Lower lobe of right lung (tissue), 2 donors: ENCODE data around the gene SNRNP70. TPM values are rescaled to one million over a fixed set of nuclear protein-coding genes. Genes with fewer than 3 reads are reported as not detected.

Experiments used
- ATAC-seq, 2 donors: fragments of 200-7000 bp; cut with Tn5 transposase; one replicate each; pipeline ENCODE4 v1.9.1; 2020 to 2022; ENCODE audit warnings: mild to moderate bottlenecking in 2 of 2, moderate library complexity in 2 of 2
- DNase-seq: peaks from one replicate; pipeline ENCODE4 v3.0.0-alpha.2; 2020
- H3K27ac ChIP-seq: fragments of 200-600 bp; one replicate; pipeline ENCODE4 v1.8.0; 2022
- H3K27me3 ChIP-seq: fragments of 200-600 bp; one replicate; pipeline ENCODE4 v1.8.0; 2022; ENCODE audit warnings: low read depth
- H3K36me3 ChIP-seq: fragments of 200-600 bp; one replicate; pipeline ENCODE4 v1.8.0; 2022; ENCODE audit warnings: mild to moderate bottlenecking
- H3K4me1 ChIP-seq: fragments of 200-600 bp; one replicate; pipeline ENCODE4 v1.8.0; 2022
- H3K4me3 ChIP-seq: fragments of 200-600 bp; one replicate; pipeline ENCODE4 v1.8.0; 2022; ENCODE audit warnings: mild to moderate bottlenecking
- H3K9me3 ChIP-seq: fragments of 200-600 bp; one replicate; pipeline ENCODE4 v1.8.0; 2022
- CTCF ChIP-seq: fragments of 200-600 bp; IDR thresholded peaks from one replicate; pipeline ENCODE4 v1.8.0; 2022; ENCODE audit warnings: antibody characterized with exemption, mild to moderate bottlenecking
- intact Hi-C: fragments of 100-400 bp; cut with DNase I; formaldehyde crosslinking; loops from one replicate; pipeline ENCODE4 v1.11.0; 2022
- total RNA-seq: library from RNA; stranded (reverse); fragmentation: NEBNext Ultra II Directional; extraction: Animal tissue kit (Norgen Biotek cat#: 25700); gene quantifications from one replicate; pipeline ENCODE4 v1.2.1, GENCODE V29; 2021
- donor health status: DM: no; HTN: yes; CAD: no; lungs with severe emphysema.

SNRNP70 gene
- total RNA-seq, 1 donor from 2014 or later = 203 TPM

- H3K27ac ChIP-seq = peak overlapping the region; percentile 88
- DNase-seq (no peak), ATAC-seq (no peak)
- intact Hi-C loops = no loop called here
- peaks cover 23% of the 10 kb centered on the region for H3K4me1 ChIP-seq
- peaks cover 43% of the 10 kb centered on the region for H3K36me3 ChIP-seq
- no peak for TF ChIP-seq CTCF
- H3K4me3 ChIP-seq = peak overlapping the region; percentile 100
- H3K9me3 ChIP-seq = no peaks in the 10 kb centered on the region
- H3K27me3 ChIP-seq = no peaks in the 10 kb centered on the region
Measured at GRCh38 chr19:49086296-49086695, 1.0 kb downstream of the SNRNP70 start.

DNA sequence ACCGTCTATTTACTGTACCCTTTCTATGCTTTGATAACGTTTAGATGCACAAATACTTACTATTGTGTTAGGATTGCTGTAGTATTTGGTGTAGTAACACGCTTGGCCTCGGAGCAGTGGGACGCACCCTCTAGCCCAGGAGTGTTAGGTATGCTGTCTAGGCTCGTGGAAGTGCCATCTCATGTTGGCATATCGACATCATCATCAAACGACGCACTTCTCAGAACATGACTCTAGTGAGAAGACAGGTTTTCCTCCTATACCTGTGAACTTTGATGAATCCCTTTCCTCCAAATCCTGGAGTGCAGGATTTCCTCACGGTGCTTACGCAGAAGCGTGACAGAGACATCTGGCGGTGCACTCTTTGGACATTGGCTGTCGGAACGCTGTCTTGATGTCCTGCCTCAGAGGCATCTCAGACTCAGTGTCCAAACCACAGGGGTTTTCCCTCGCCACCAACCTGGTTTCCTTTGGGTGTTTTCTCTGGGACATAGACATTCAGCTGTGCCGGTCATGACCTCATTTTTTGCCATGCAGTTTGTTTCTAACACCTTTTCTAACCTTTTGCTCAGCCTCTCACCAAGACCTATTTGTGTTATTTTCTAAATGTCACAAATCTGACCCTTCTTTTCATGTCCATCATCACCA, 6.3 kb downstream of the SNRNP70 start:
- Histone ChIP-seq H3K36me3 (peaks cover 94% of the 10 kb centered on the region), H3K4me1 (peaks cover 11% of the 10 kb centered on the region), H3K4me3 (no peak overlapping the region), H3K27me3 (no peaks in the 10 kb centered on the region), H3K27ac (no peak overlapping the region), H3K9me3 (no peaks in the 10 kb centered on the region)
- intact Hi-C loops = no loop called here
- no peak for TF ChIP-seq CTCF
- DNase-seq (no peak), ATAC-seq (no peak)

DNA sequence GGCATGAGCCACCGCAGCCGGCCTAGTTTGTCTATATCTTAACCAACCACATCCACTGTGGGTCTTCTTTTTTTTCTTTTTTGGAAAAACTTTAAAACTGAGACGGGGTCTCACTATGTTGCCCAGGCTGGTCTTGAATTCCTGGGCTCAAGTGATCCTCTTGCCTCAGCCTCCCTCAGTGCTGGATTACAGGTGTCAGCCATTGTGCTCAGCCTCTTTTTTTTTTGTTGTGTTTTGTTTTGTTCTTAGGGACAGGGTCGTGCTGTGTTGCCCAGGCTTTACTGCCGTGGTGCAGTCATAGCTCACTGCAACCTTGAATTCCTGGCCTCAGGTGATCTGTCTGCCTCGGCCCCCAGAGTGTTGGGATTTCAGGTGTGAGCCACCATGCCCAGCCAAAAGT, 7.4 kb downstream of the SNRNP70 start:
- Histone ChIP-seq H3K27ac (no peak overlapping the region), H3K4me3 (no peak overlapping the region), H3K4me1 (peaks cover 6% of the 10 kb centered on the region), H3K36me3 (peaks cover 95% of the 10 kb centered on the region), H3K9me3 (no peaks in the 10 kb centered on the region), H3K27me3 (no peaks in the 10 kb centered on the region)
- no peak for TF ChIP-seq CTCF
- no peak for DNase-seq
- no peak for ATAC-seq
- intact Hi-C loops = no loop called here

- H3K36me3 ChIP-seq = peaks cover 100% of the 10 kb centered on the region
- H3K4me3 ChIP-seq = no peak overlapping the region
- TF ChIP-seq CTCF = no peak
- no peak for DNase-seq
- intact Hi-C loops = loop anchor here (5.0 kb wide), 1 partner anchor 113 kb away; no protein-coding TSS in a partner anchor
- H3K9me3 ChIP-seq = no peaks in the 10 kb centered on the region
- no peak for ATAC-seq
- peaks cover 8% of the 10 kb centered on the region for H3K4me1 ChIP-seq
- no peak overlapping the region for H3K27ac ChIP-seq
- no peaks in the 10 kb centered on the region for H3K27me3 ChIP-seq
Measured at GRCh38 chr19:49094505-49095482, 9.5 kb downstream of the SNRNP70 start.

DNA sequence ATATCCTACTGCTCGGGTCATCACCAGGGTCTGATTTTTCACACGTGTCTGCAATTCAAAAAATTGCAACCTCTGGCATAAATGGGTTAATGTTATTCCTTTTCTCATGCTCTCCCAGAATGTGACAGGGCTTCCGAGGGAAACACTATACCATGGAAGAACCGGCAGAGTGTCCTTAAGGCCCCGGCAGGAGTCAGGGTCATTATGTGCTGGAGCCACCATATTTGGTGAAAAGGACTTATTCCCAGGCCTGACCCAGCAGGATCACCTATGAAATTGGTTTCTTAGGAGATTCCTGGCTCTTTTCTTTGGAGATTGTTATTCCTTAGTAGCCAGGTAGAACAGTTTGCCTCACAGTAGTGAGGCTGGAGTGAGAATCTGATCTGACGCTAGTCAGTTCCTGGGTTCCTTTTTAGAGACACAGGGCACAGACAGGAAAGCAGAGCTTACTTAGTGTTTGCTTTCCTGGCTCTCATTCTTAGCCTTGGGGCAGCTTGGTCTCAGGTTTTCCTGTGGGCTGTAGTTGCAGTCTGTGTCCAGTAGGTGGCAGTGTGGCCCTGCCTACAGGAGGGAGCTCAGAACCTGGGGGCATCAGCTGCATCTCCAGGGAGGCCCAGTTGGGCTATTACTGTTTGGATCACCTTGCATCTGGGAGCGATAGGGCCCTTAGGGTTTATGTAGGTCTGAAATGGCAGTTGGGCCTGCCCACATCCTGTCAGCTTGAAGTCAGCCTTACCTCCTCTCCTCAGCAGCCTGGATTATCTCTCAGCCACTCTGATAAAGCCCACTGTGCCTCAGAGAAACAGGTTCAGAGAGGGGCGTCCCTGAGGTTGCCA, 12.4 kb downstream of the SNRNP70 start:
- no peak overlapping the region for H3K4me3 ChIP-seq
- H3K27ac ChIP-seq = no peak overlapping the region
- H3K9me3 ChIP-seq = no peaks in the 10 kb centered on the region
- peak; percentile 99 for TF ChIP-seq CTCF
- peaks cover 100% of the 10 kb centered on the region for H3K36me3 ChIP-seq
- peak; percentile 68 for DNase-seq
- intact Hi-C loops = loop anchor here (5.0 kb wide), 1 partner anchor 110 kb away; no protein-coding TSS in a partner anchor
- ATAC-seq = peak; percentile 85 to 91
- no peaks in the 10 kb centered on the region for H3K27me3 ChIP-seq
- H3K4me1 ChIP-seq = peaks cover 8% of the 10 kb centered on the region
